HEK293 (cell line): ENCODE measurements around the gene KCNK6.

ENCODE experiments used
- CTCF ChIA-PET: fragments of 350-600 bp; formaldehyde crosslinking; extraction: SDS; loops from one replicate; lab custom pipeline; 2021; ENCODE audit warnings: antibody characterized with exemption; lab: Yijun Ruan, JAX
- POLR2A ChIA-PET: fragments of 300-600 bp; formaldehyde crosslinking; extraction: SDS; loops from one replicate; lab custom pipeline; 2020; ENCODE audit warnings: antibody characterized with exemption, inconsistent platforms; lab: Yijun Ruan, JAX
- H3K27ac ChIP-seq: fragments of 200-500 bp; sonication (Bioruptor generic); 2 replicates; pipeline ENCODE4 v1.5.1; 2014; ENCODE audit warnings: low read depth, low read length, control low read depth, inconsistent platforms; ENCODE audit errors: extremely low read depth
- H3K36me3 ChIP-seq, 2 experiments: fragments of 200-500 bp in 1 of 2; sonication (Bioruptor generic) in 1 of 2; 1 replicate in 1 of 2; 2 replicates in 1 of 2; pipeline ENCODE4 v1.5.1; 2014 to 2017; ENCODE audit warnings: inconsistent platforms in 2 of 2, low read length in 2 of 2; ENCODE audit not compliant: control insufficient read depth in 2 of 2, insufficient read depth in 1 of 2
- H3K4me1 ChIP-seq: fragments of 200-500 bp; sonication (Bioruptor generic); 2 replicates; pipeline ENCODE4 v1.5.1; 2014; ENCODE audit warnings: mild to moderate bottlenecking, low read length, inconsistent platforms; ENCODE audit not compliant: control insufficient read depth, insufficient read depth
- H3K4me3 ChIP-seq: 2 replicates; pipeline ENCODE4 v1.5.1; 2011; ENCODE audit warnings: low read depth, mild to moderate bottlenecking, control low read depth, low read length, moderate library complexity
- H3K9me3 ChIP-seq: fragments of 200-500 bp; sonication (Bioruptor generic); 2 replicates; pipeline ENCODE4 v1.5.1; 2014; ENCODE audit warnings: low read depth, low read length, inconsistent platforms; ENCODE audit not compliant: control insufficient read depth, insufficient read depth
- ATF2 ChIP-seq: fragments of 450-650 bp; formaldehyde crosslinking; IDR thresholded peaks from 2 replicates; pipeline ENCODE4 v1.5.1; 2016; ENCODE audit warnings: missing biosample characterization, missing genetic modification characterization, low read depth
- IKZF3 ChIP-seq: fragments of 450-650 bp; IDR thresholded peaks from 2 replicates; pipeline ENCODE4 v1.5.0; 2018; ENCODE audit warnings: missing biosample characterization, mild to moderate bottlenecking, missing genetic modification characterization, moderate library complexity
- MZF1 ChIP-seq: fragments of 450-650 bp; formaldehyde crosslinking; IDR thresholded peaks from 2 replicates; pipeline ENCODE4 v1.5.1; 2017; ENCODE audit warnings: missing biosample characterization, missing genetic modification characterization, borderline replicate concordance
- PRDM1 ChIP-seq: fragments of 450-650 bp; formaldehyde crosslinking; IDR thresholded peaks from 2 replicates; pipeline ENCODE4; 2016; ENCODE audit warnings: missing biosample characterization, missing genetic modification characterization
- RBAK ChIP-seq: fragments of 450-650 bp; formaldehyde crosslinking; IDR thresholded peaks from 2 replicates; pipeline ENCODE4 v1.5.1; 2016; ENCODE audit warnings: missing biosample characterization, missing genetic modification characterization
- SCRT2 ChIP-seq: fragments of 450-650 bp; formaldehyde crosslinking; IDR thresholded peaks from 2 replicates; pipeline ENCODE4 v1.5.1; 2016; ENCODE audit warnings: missing biosample characterization, missing genetic modification characterization
- SP3 ChIP-seq: fragments of 450-650 bp; formaldehyde crosslinking; IDR thresholded peaks from 2 replicates; pipeline ENCODE4 v1.5.1; 2016; ENCODE audit warnings: missing biosample characterization, missing genetic modification characterization
- YY2 ChIP-seq: fragments of 450-650 bp; formaldehyde crosslinking; IDR thresholded peaks from 2 replicates; pipeline ENCODE4 v1.5.1; 2016; ENCODE audit warnings: missing biosample characterization, missing genetic modification characterization
- ZBTB1 ChIP-seq: fragments of 450-650 bp; formaldehyde crosslinking; IDR thresholded peaks from 2 replicates; pipeline ENCODE4 v1.5.1; 2016; ENCODE audit warnings: missing biosample characterization, missing genetic modification characterization
- ZBTB20 ChIP-seq: fragments of 450-650 bp; formaldehyde crosslinking; IDR thresholded peaks from 2 replicates; pipeline ENCODE4 v1.5.1; 2016; ENCODE audit warnings: missing biosample characterization, missing genetic modification characterization
- ZBTB26 ChIP-seq: fragments of 450-650 bp; formaldehyde crosslinking; optimal IDR thresholded peaks from 2 replicates; pipeline ENCODE3; 2016; ENCODE audit warnings: missing biosample characterization, mild to moderate bottlenecking, missing genetic modification characterization
- ZFP3 ChIP-seq: fragments of 450-650 bp; formaldehyde crosslinking; IDR thresholded peaks from 2 replicates; pipeline ENCODE4 v1.5.1; 2016; ENCODE audit warnings: low read depth, missing biosample characterization, missing genetic modification characterization
- ZFP69B ChIP-seq: fragments of 450-650 bp; formaldehyde crosslinking; IDR thresholded peaks from 2 replicates; pipeline ENCODE4 v1.5.1; 2016; ENCODE audit warnings: missing biosample characterization, missing genetic modification characterization
- ZNF311 ChIP-seq: fragments of 450-650 bp; formaldehyde crosslinking; IDR thresholded peaks from 2 replicates; pipeline ENCODE4 v1.5.1; 2017; ENCODE audit warnings: missing biosample characterization, missing genetic modification characterization, borderline replicate concordance
- ZNF423 ChIP-seq: fragments of 450-650 bp; formaldehyde crosslinking; IDR thresholded peaks from 2 replicates; pipeline ENCODE4 v1.5.1; 2016; ENCODE audit warnings: missing biosample characterization, missing genetic modification characterization
- ZNF561 ChIP-seq: fragments of 450-650 bp; IDR thresholded peaks from 2 replicates; pipeline ENCODE4 v1.5.1; 2018; ENCODE audit warnings: missing biosample characterization, missing genetic modification characterization, borderline replicate concordance
- ZNF600 ChIP-seq: fragments of 450-650 bp; formaldehyde crosslinking; IDR thresholded peaks from 2 replicates; pipeline ENCODE4 v1.5.1; 2016; ENCODE audit warnings: missing biosample characterization, missing genetic modification characterization
- ZNF621 ChIP-seq: fragments of 450-650 bp; formaldehyde crosslinking; IDR thresholded peaks from 2 replicates; pipeline ENCODE4 v1.5.1; 2017; ENCODE audit warnings: missing biosample characterization, missing genetic modification characterization
- ZNF629 ChIP-seq: fragments of 450-650 bp; formaldehyde crosslinking; IDR thresholded peaks from 2 replicates; pipeline ENCODE4 v1.5.1; 2017; ENCODE audit warnings: missing biosample characterization, missing genetic modification characterization
- ZNF660 ChIP-seq: fragments of 450-650 bp; IDR thresholded peaks from 2 replicates; pipeline ENCODE4 v1.5.1; 2018; ENCODE audit warnings: missing biosample characterization, mild to moderate bottlenecking, missing genetic modification characterization
- ZNF747 ChIP-seq: fragments of 450-650 bp; formaldehyde crosslinking; IDR thresholded peaks from 2 replicates; pipeline ENCODE4 v1.5.1; 2016; ENCODE audit warnings: missing biosample characterization, missing genetic modification characterization
- ZNF777 ChIP-seq: fragments of 450-650 bp; formaldehyde crosslinking; IDR thresholded peaks from 2 replicates; pipeline ENCODE4 v1.5.1; 2017; ENCODE audit warnings: missing biosample characterization, missing genetic modification characterization, borderline replicate concordance
- ZNF843 ChIP-seq: fragments of 450-650 bp; formaldehyde crosslinking; IDR thresholded peaks from 2 replicates; pipeline ENCODE4 v1.5.1; 2016; ENCODE audit warnings: missing biosample characterization, missing genetic modification characterization
- ZSCAN23 ChIP-seq: fragments of 450-650 bp; formaldehyde crosslinking; IDR thresholded peaks from 2 replicates; pipeline ENCODE4 v1.5.1; 2016; ENCODE audit warnings: missing biosample characterization, missing genetic modification characterization
- TF ChIP-seq, protein P1 (sequence below): fragments of 450-650 bp; formaldehyde crosslinking; IDR thresholded peaks from 2 replicates; pipeline ENCODE4 v1.5.1; 2016; ENCODE audit warnings: missing biosample characterization, missing genetic modification characterization
- TF ChIP-seq, protein P2 (sequence below): fragments of 450-650 bp; formaldehyde crosslinking; IDR thresholded peaks from 2 replicates; pipeline ENCODE4 v1.5.1; 2016; ENCODE audit warnings: missing biosample characterization, missing genetic modification characterization, borderline replicate concordance

KCNK6 gene

DNA sequence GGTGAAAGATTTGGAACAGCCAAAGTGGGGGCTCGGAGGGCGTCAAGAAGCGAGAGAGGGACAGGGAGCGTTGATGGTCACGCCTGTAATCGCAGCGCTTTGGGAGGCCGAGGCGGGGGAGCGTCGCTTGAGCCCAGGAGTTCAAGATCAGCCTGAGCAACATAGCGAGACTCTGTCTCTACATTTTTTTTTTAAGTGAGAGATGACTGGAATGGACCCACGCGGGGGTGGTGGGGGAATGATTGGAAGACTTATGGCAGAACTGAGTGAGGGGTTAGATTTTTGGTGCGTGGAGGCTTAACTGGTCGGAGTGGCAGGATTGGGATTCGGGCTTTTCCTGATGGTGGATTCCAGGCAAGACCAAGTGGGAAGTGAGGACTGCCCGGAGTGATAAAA is 55.5 kb downstream of the KCNK6 start (continued):
- TF ChIP-seq ZSCAN23 (tag by site-specific recombination) (0 out of 2 replicates have a peak, but pooled peaks have one; percentile 5), ZNF423 (tag by site-specific recombination) (0 out of 2 replicates have a peak, but pooled peaks have one; percentile 11)

DNA sequence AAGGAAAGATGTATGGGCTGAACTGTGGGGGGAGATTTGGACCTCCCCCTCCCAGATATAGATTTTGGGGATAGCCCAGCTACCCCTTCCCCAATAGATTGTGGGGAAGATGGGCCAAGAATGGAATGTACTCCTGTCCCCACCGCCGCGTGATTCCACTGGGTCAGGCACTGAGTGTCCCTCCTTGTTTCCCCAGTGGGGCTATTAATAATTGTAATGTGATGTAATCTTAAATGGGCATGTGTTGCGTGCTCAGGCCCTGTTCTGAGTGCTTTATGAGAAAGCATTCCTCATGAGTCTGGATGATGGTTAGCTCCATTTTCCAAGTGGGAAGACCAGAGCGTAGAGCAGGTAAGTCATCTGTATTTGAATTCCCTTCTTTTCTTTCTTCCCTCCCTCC is 56.1 kb downstream of the KCNK6 start:
- Histone ChIP-seq H3K4me1 (peaks cover 20% of the 10 kb centered on the region), H3K4me3 (peak overlapping the region; percentile 70), H3K27ac (no peak overlapping the region; the same call in 1 of the 2 replicates), H3K36me3 (peaks cover 40 to 49% of the 10 kb centered on the region in 2 experiments), H3K9me3 (no peaks in the 10 kb centered on the region)
- POLR2A ChIA-PET: interaction anchor here (0.5 to 3.7 kb wide), 12 partner anchors 9 to 967 kb away, joined by 3 to 223 read pairs (median 4); partner anchors contain the start of genes EIF3K, GGN, SAMD4B and SPRED3
- CTCF ChIA-PET: interaction anchor here (0.5 to 4.0 kb wide), 13 partner anchors 9 to 473 kb away, joined by 3 to 37 read pairs (median 4); partner anchors contain the start of genes CATSPERG, FAM98C and PPP1R14A
- TF ChIP-seq ZBTB20 (tag by site-specific recombination): no peak
- no peak for TF ChIP-seq ZBTB26 (tag by site-specific recombination)
- TF ChIP-seq ZNF600: no peak
- TF ChIP-seq MZF1 (tag by site-specific recombination): no peak
- no peak for TF ChIP-seq ZBTB1
- TF ChIP-seq ZNF843: no peak
- TF ChIP-seq PRDM1 (tag by site-specific recombination): no peak
- peak; percentile 99 for TF ChIP-seq ZFP69B
- TF ChIP-seq ZNF621 (tag by site-specific recombination): no peak
- peak; percentile 18; the same call in 1 of the 2 replicates for TF ChIP-seq IKZF3 (tag by site-specific recombination)
- TF ChIP-seq YY2 (tag by site-specific recombination): no peak
- peak; percentile 32; the same call in 1 of the 2 replicates for TF ChIP-seq ZNF660
- TF ChIP-seq SCRT2 (tag by site-specific recombination): peak; percentile 63; the same call in 1 of the 2 replicates
- TF ChIP-seq ZNF561 (tag by site-specific recombination): 0 out of 2 replicates have a peak, but pooled peaks have one; percentile 7
- no peak for TF ChIP-seq ZNF747
- TF ChIP-seq ZFP3 (tag by site-specific recombination): no peak
- TF ChIP-seq, protein P1, sequence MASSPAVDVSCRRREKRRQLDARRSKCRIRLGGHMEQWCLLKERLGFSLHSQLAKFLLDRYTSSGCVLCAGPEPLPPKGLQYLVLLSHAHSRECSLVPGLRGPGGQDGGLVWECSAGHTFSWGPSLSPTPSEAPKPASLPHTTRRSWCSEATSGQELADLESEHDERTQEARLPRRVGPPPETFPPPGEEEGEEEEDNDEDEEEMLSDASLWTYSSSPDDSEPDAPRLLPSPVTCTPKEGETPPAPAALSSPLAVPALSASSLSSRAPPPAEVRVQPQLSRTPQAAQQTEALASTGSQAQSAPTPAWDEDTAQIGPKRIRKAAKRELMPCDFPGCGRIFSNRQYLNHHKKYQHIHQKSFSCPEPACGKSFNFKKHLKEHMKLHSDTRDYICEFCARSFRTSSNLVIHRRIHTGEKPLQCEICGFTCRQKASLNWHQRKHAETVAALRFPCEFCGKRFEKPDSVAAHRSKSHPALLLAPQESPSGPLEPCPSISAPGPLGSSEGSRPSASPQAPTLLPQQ: peak; percentile 100
- TF ChIP-seq, protein P2, sequence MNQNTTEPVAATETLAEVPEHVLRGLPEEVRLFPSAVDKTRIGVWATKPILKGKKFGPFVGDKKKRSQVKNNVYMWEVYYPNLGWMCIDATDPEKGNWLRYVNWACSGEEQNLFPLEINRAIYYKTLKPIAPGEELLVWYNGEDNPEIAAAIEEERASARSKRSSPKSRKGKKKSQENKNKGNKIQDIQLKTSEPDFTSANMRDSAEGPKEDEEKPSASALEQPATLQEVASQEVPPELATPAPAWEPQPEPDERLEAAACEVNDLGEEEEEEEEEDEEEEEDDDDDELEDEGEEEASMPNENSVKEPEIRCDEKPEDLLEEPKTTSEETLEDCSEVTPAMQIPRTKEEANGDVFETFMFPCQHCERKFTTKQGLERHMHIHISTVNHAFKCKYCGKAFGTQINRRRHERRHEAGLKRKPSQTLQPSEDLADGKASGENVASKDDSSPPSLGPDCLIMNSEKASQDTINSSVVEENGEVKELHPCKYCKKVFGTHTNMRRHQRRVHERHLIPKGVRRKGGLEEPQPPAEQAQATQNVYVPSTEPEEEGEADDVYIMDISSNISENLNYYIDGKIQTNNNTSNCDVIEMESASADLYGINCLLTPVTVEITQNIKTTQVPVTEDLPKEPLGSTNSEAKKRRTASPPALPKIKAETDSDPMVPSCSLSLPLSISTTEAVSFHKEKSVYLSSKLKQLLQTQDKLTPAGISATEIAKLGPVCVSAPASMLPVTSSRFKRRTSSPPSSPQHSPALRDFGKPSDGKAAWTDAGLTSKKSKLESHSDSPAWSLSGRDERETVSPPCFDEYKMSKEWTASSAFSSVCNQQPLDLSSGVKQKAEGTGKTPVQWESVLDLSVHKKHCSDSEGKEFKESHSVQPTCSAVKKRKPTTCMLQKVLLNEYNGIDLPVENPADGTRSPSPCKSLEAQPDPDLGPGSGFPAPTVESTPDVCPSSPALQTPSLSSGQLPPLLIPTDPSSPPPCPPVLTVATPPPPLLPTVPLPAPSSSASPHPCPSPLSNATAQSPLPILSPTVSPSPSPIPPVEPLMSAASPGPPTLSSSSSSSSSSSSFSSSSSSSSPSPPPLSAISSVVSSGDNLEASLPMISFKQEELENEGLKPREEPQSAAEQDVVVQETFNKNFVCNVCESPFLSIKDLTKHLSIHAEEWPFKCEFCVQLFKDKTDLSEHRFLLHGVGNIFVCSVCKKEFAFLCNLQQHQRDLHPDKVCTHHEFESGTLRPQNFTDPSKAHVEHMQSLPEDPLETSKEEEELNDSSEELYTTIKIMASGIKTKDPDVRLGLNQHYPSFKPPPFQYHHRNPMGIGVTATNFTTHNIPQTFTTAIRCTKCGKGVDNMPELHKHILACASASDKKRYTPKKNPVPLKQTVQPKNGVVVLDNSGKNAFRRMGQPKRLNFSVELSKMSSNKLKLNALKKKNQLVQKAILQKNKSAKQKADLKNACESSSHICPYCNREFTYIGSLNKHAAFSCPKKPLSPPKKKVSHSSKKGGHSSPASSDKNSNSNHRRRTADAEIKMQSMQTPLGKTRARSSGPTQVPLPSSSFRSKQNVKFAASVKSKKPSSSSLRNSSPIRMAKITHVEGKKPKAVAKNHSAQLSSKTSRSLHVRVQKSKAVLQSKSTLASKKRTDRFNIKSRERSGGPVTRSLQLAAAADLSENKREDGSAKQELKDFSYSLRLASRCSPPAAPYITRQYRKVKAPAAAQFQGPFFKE (tag by site-specific recombination): no peak
- TF ChIP-seq ZNF629 (tag by site-specific recombination): 0 out of 2 replicates have a peak, but pooled peaks have one; percentile 24
- no peak for TF ChIP-seq ZNF311 (tag by site-specific recombination)
- TF ChIP-seq SP3 (tag by site-specific recombination): no peak
- TF ChIP-seq ATF2: peak; percentile 75
- no peak for TF ChIP-seq ZNF777 (tag by site-specific recombination)
- 0 out of 2 replicates have a peak, but pooled peaks have one; percentile 3 for TF ChIP-seq RBAK (tag by site-specific recombination)
